ENCODE data around the gene ACAT2.
"Not testable (repeated sequence)": the region's sequence is repeated elsewhere in the genome, so short reads cannot be mapped to it uniquely, and the experiment has no call there.

The ACAT2 gene

GRCh38 chr6:159821726-159822125 lies 59.9 kb downstream of the ACAT2 start:
- no peak overlapping the region for H3K4me3 ChIP-seq (replicated peaks in 1 of 2; ENCODE audit: low read depth in 2 of 2, low read length in 2 of 2)
- DNase-seq (ENCODE audit: low read depth in 2 of 2), result no peak
- no peak for TF ChIP-seq CTCF (IDR thresholded peaks at IDR 0.05; ENCODE audit: low read depth, low read length)

GRCh38 chr6:159823953-159824352 lies 62.1 kb downstream of the ACAT2 start:
- no peak for DNase-seq (ENCODE audit: low read depth in 2 of 2)
- no peak for TF ChIP-seq CTCF (IDR thresholded peaks at IDR 0.05; ENCODE audit: low read depth, low read length)
- no peak overlapping the region for H3K4me3 ChIP-seq (replicated peaks in 1 of 2; ENCODE audit: low read depth in 2 of 2, low read length in 2 of 2)

GRCh38 chr6:159824690-159825089 lies 62.8 kb downstream of the ACAT2 start:
- DNase-seq (ENCODE audit: low read depth in 2 of 2), result not testable (repeated sequence)

GRCh38 chr6:159826004-159826403 lies 64.2 kb downstream of the ACAT2 start:
- DNase-seq (ENCODE audit: low read depth in 2 of 2), result no peak
- H3K4me3 ChIP-seq (replicated peaks in 1 of 2; ENCODE audit: low read depth in 2 of 2, low read length in 2 of 2), result no peak overlapping the region
- no peak for TF ChIP-seq CTCF (IDR thresholded peaks at IDR 0.05; ENCODE audit: low read depth, low read length)

More at GRCh38 chr6:159824690-159825089, 62.8 kb downstream of the ACAT2 start:
- not testable (repeated sequence) for H3K4me3 ChIP-seq (replicated peaks in 1 of 2; ENCODE audit: low read depth in 2 of 2, low read length in 2 of 2)

GRCh38 chr6:159826968-159827647 lies 65.3 kb downstream of the ACAT2 start:
- TF ChIP-seq CTCF (IDR thresholded peaks at IDR 0.05; ENCODE audit: low read depth, low read length), result no peak
- no peak for DNase-seq (ENCODE audit: low read depth in 2 of 2)
- no peak overlapping the region for H3K4me3 ChIP-seq (replicated peaks in 1 of 2; ENCODE audit: low read depth in 2 of 2, low read length in 2 of 2)

- no peak for DNase-seq (ENCODE audit: low read depth in 2 of 2)
- no peak overlapping the region for H3K4me3 ChIP-seq (replicated peaks in 1 of 2; ENCODE audit: low read depth in 2 of 2, low read length in 2 of 2)
- no peak for TF ChIP-seq CTCF (IDR thresholded peaks at IDR 0.05; ENCODE audit: low read depth, low read length)
Measured at GRCh38 chr6:159828074-159828473, 66.2 kb downstream of the ACAT2 start.

Measured in cardiac fibroblast (primary cell).